ENCODE results near the gene SRC. TPM values are rescaled to one million over a fixed set of nuclear protein-coding genes. Genes with fewer than 3 reads are reported as not detected.

The SRC gene
- total and polyA plus RNA-seq, 2 experiments from 2014 or later = 26.2 to 34.3 TPM

DNA sequence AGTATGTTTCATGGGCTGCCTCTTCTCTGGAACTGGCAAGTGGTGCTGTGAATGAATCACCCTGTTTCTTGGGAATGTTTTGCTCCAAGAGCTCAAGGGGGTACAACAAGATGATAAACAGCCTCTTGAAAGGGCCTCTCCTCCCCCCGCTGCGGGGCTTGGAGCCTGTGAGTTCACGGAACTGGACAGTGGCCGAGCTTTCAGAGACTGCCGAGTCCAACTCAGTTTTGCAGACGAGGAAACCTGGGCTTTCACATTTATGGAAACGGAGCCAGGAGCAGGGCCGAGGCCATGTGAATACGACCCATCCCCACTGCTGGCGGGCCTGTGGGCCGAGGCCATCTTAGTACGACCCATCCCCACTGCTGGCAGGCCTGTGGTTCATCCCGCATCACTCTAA, 18.2 kb upstream of the SRC start:
- H3K9me3 ChIP-seq (ENCODE audit: low read depth) = no peaks in the 10 kb centered on the region
- TF ChIP-seq, protein P1, sequence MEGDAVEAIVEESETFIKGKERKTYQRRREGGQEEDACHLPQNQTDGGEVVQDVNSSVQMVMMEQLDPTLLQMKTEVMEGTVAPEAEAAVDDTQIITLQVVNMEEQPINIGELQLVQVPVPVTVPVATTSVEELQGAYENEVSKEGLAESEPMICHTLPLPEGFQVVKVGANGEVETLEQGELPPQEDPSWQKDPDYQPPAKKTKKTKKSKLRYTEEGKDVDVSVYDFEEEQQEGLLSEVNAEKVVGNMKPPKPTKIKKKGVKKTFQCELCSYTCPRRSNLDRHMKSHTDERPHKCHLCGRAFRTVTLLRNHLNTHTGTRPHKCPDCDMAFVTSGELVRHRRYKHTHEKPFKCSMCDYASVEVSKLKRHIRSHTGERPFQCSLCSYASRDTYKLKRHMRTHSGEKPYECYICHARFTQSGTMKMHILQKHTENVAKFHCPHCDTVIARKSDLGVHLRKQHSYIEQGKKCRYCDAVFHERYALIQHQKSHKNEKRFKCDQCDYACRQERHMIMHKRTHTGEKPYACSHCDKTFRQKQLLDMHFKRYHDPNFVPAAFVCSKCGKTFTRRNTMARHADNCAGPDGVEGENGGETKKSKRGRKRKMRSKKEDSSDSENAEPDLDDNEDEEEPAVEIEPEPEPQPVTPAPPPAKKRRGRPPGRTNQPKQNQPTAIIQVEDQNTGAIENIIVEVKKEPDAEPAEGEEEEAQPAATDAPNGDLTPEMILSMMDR (IDR thresholded peaks at IDR 0.05; ENCODE audit: low read depth, low read length) = no peak
- DNase-seq (ENCODE audit: low read depth in 1 of 2, low spot score in 1 of 2) = peak in 1 of 2 donors; percentile 88
- no peak overlapping the region for H3K27ac ChIP-seq
- H3K4me1 ChIP-seq (ENCODE audit: low read depth) = peaks cover 10% of the 10 kb centered on the region
- H3K4me3 ChIP-seq = no peak overlapping the region
- no peaks in the 10 kb centered on the region for H3K36me3 ChIP-seq
- H3K27me3 ChIP-seq = no peaks in the 10 kb centered on the region

- Histone ChIP-seq H3K27me3 (no peaks in the 10 kb centered on the region), H3K9me3 (ENCODE audit: low read depth) (no peaks in the 10 kb centered on the region), H3K36me3 (no peaks in the 10 kb centered on the region), H3K4me3 (no peak overlapping the region), H3K4me1 (ENCODE audit: low read depth) (peaks cover 13% of the 10 kb centered on the region), H3K27ac (no peak overlapping the region)
- no peak for DNase-seq (ENCODE audit: low read depth in 1 of 2, low spot score in 1 of 2)
- TF ChIP-seq, protein P1 (IDR thresholded peaks at IDR 0.05; ENCODE audit: low read depth, low read length) = no peak
Measured at GRCh38 chr20:37328149-37328945, 17.6 kb upstream of the SRC start.

- no peaks in the 10 kb centered on the region for H3K9me3 ChIP-seq (ENCODE audit: low read depth)
- TF ChIP-seq, protein P1 (IDR thresholded peaks at IDR 0.05; ENCODE audit: low read depth, low read length) = no peak
- no peaks in the 10 kb centered on the region for H3K36me3 ChIP-seq
- DNase-seq (ENCODE audit: low read depth in 1 of 2, low spot score in 1 of 2) = no peak
- H3K4me1 ChIP-seq (ENCODE audit: low read depth) = peaks cover 13% of the 10 kb centered on the region
- H3K27me3 ChIP-seq = no peaks in the 10 kb centered on the region
- no peak overlapping the region for H3K4me3 ChIP-seq
- H3K27ac ChIP-seq = no peak overlapping the region
Measured at GRCh38 chr20:37329481-37330165, 16.3 kb upstream of the SRC start.

DNA sequence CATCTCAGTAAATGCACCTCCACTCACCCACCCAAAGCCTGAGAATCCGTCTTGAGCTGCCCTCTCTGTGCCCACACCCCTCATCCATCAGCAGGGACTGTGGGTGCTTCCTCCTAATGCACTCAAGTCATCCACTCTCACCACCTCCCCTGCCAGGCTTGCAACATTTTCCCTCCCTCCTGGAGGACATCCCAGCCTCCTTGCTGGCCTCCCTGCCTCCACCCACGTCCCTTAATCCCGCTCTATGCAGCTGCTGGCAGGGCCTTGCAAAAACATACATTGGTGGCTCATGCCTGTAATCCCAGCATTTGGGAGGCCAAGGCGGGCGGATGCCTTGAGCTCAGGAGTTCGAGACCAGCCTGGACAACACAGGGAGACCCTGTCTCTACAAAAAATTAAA, 15.6 kb upstream of the SRC start:
- H3K9me3 ChIP-seq (ENCODE audit: low read depth) = no peaks in the 10 kb centered on the region
- TF ChIP-seq, protein P1 (IDR thresholded peaks at IDR 0.05; ENCODE audit: low read depth, low read length) = no peak
- H3K4me3 ChIP-seq = no peak overlapping the region
- DNase-seq (ENCODE audit: low read depth in 1 of 2, low spot score in 1 of 2) = no peak
- no peaks in the 10 kb centered on the region for H3K27me3 ChIP-seq
- peaks cover 13% of the 10 kb centered on the region for H3K4me1 ChIP-seq (ENCODE audit: low read depth)
- H3K27ac ChIP-seq = no peak overlapping the region
- H3K36me3 ChIP-seq = no peaks in the 10 kb centered on the region

- Histone ChIP-seq H3K27me3 (no peaks in the 10 kb centered on the region), H3K36me3 (no peaks in the 10 kb centered on the region), H3K4me1 (ENCODE audit: low read depth) (peaks cover 13% of the 10 kb centered on the region), H3K27ac (peak overlapping the region; percentile 95), H3K9me3 (ENCODE audit: low read depth) (no peaks in the 10 kb centered on the region), H3K4me3 (no peak overlapping the region)
- TF ChIP-seq, protein P1 (IDR thresholded peaks at IDR 0.05; ENCODE audit: low read depth, low read length) = no peak
- DNase-seq (ENCODE audit: low read depth in 1 of 2, low spot score in 1 of 2) = no peak
Measured at GRCh38 chr20:37331060-37331857, 14.7 kb upstream of the SRC start.
